Keratinocyte (primary cell): Measurements from ENCODE around the gene RNLS.

Experiments used
- CTCF ChIP-seq, 3 experiments: IDR thresholded peaks in 1 of 3; conservative IDR thresholded peaks in 1 of 3; optimal IDR thresholded peaks in 1 of 3; 2 replicates in 2 of 3; 3 replicates in 1 of 3; pipeline versions ENCODE3 to v1.5.1; 2011; ENCODE audit warnings: low read length in 3 of 3, mild to moderate bottlenecking in 3 of 3, moderate library complexity in 2 of 3, control low read depth in 1 of 3, inconsistent platforms in 1 of 3; ENCODE audit not compliant: insufficient read depth in 2 of 3; ENCODE audit errors: extremely low read depth in 1 of 3
- EZH2 ChIP-seq: IDR thresholded peaks from one replicate; pipeline ENCODE4 v1.6.1; 2012; ENCODE audit warnings: inconsistent platforms, mild to moderate bottlenecking, low read length, moderate library complexity

GRCh38 chr10:88493691-88494483, 89.2 kb downstream of the RNLS start:
- TF ChIP-seq CTCF (optimal IDR thresholded peaks at IDR 0.05 in 1 of 3, IDR thresholded peaks at IDR 0.05 in 1 of 3, conservative IDR thresholded peaks at IDR 0.05 in 1 of 3; ENCODE audit: extremely low read depth in 1 of 3, insufficient read depth in 2 of 3, low read length in 3 of 3) (no peak), EZH2 (no peak)
